Spleen (tissue), 11 donors: Measurements from ENCODE around the gene OR1F1. TPM values are rescaled to one million over a fixed set of nuclear protein-coding genes. Genes with fewer than 3 reads are reported as not detected.

Source experiments
- DNase-seq: peaks from one replicate; pipeline ENCODE4 v3.0.0-alpha.2; 2020
- H3K27ac ChIP-seq, 8 donors: fragments of 200-600 bp; sonication (generic) in 7 of 8; 1 replicate in 4 of 8; 2 replicates in 4 of 8; pipeline versions ENCODE4 v1.5.0 to v1.8.0; 2016 to 2021; ENCODE audit warnings: inconsistent platforms in 4 of 8, mild to moderate bottlenecking in 4 of 8, moderate library complexity in 1 of 8
- H3K27me3 ChIP-seq, 7 donors: fragments of 200-600 bp; sonication (generic) in 6 of 7; replicated peaks in 1 of 7; 1 replicate in 4 of 7; 2 replicates in 3 of 7; pipeline versions ENCODE4 v1.5.0 to v1.8.0; 2016 to 2021; ENCODE audit warnings: inconsistent platforms in 3 of 7, mild to moderate bottlenecking in 1 of 7
- H3K36me3 ChIP-seq, 6 donors: fragments of 200-600 bp; sonication (generic) in 5 of 6; 1 replicate in 4 of 6; 2 replicates in 2 of 6; pipeline versions ENCODE4 v1.5.0 to v1.8.0; 2016 to 2021; ENCODE audit warnings: inconsistent platforms in 2 of 6
- H3K4me1 ChIP-seq, 6 donors: fragments of 200-600 bp; sonication (generic) in 5 of 6; 1 replicate in 3 of 6; 2 replicates in 3 of 6; pipeline versions ENCODE4 v1.5.0 to v1.8.0; 2016 to 2021; ENCODE audit warnings: inconsistent platforms in 3 of 6
- H3K4me3 ChIP-seq, 8 donors: fragments of 200-600 bp; sonication (generic) in 7 of 8; 1 replicate in 4 of 8; 2 replicates in 4 of 8; pipeline versions ENCODE4 v1.5.0 to v1.8.0; 2016 to 2021; ENCODE audit warnings: inconsistent platforms in 4 of 8, mild to moderate bottlenecking in 4 of 8, moderate library complexity in 2 of 8
- H3K9me3 ChIP-seq, 8 donors: fragments of 200-600 bp; sonication (generic) in 7 of 8; 1 replicate in 4 of 8; 2 replicates in 4 of 8; pipeline versions ENCODE4 v1.5.0 to v1.8.0; 2016 to 2021; ENCODE audit warnings: inconsistent platforms in 4 of 8
- POLR2A ChIP-seq, 3 donors: fragments of 450-650 bp; IDR thresholded peaks; one replicate each; pipeline ENCODE4 v1.5.1; 2017; ENCODE audit warnings: antibody characterized with exemption in 3 of 3, mild to moderate bottlenecking in 1 of 3
- POLR2AphosphoS5 ChIP-seq, 3 donors: sonication (generic); formaldehyde crosslinking; IDR thresholded peaks; one replicate each; pipeline ENCODE4 v1.5.1; 2017; ENCODE audit warnings: antibody characterized with exemption in 3 of 3
- WGBS, 5 donors: extraction: QIAGEN DNeasy Blood & Tissue Kit in 3 of 5; methylation state at CpG; one replicate each; pipeline versions ENCODE4 v1.1.5 to v1.1.7; 2013 to 2018; 5-methylcytosine and 5-hydroxymethylcytosine counted together
- intact Hi-C: fragments of 100-400 bp; cut with DNase I; formaldehyde crosslinking; loops from one replicate; pipeline ENCODE4 v1.15.0; 2023; ENCODE audit warnings: low total_unique reads
- polyA plus RNA-seq, 3 donors: library from polyadenylated mRNA; stranded (reverse); fragments of 200-250 nt; gene quantifications; one replicate each; pipeline ENCODE4 v1.2.1, GENCODE V29; 2013
- total RNA-seq, 7 donors: library from RNA; depleted of rRNA in 3 of 7; stranded (reverse); fragments of >200 nt in 3 of 7; fragmentation: NEBNext Ultra II Directional in 4 of 7; extraction: Animal tissue kit (Norgen Biotek cat#: 25700) in 4 of 7; gene quantifications; one replicate each; pipeline versions ENCODE4 v1.1.0 to v1.2.1, GENCODE V29; 2016 to 2021
- TF ChIP-seq, protein P1 (sequence below), 11 experiments: fragments of 200-600 bp in 7 of 11; fragments of 450-650 bp in 4 of 11; sonication (generic) in 4 of 11; IDR thresholded peaks in 8 of 11; conservative IDR thresholded peaks in 3 of 11; 1 replicate in 7 of 11; 2 replicates in 4 of 11; pipeline versions ENCODE4 v1.4.0 to v1.8.0; 2016 to 2021; ENCODE audit warnings: antibody characterized with exemption in 11 of 11, inconsistent platforms in 4 of 11, mild to moderate bottlenecking in 1 of 11
- donor health status: healthy with polysubstance abuse.
- donor health status: DM: no; HTN: no; CAD: no; lungs with moderate emphysema.
- donor health status: DM: no; HTN: no; CAD: no.
- donor health status: Bipolar disorder and iron deficiency.
- donor health status: healthy.
- donor health status: DM: no; HTN: no; CAD: no.
- donor health status: DM: yes; HTN: yes; CAD: no.

Gene OR1F1
- total and polyA plus RNA-seq, 10 donors, result not detected

- H3K4me3 ChIP-seq, result peak overlapping the region in 1 of 8 donors; percentile 21
- H3K9me3 ChIP-seq, result peaks cover 0 to 21% (median 6%) of the 10 kb centered on the region in 8 donors
- H3K36me3 ChIP-seq, result peaks cover 9 to 33% (median 19%) of the 10 kb centered on the region in 6 donors
- peak; percentile 91 for DNase-seq
- H3K27me3 ChIP-seq, result no peaks in the 10 kb centered on the region
- TF ChIP-seq, protein P1, sequence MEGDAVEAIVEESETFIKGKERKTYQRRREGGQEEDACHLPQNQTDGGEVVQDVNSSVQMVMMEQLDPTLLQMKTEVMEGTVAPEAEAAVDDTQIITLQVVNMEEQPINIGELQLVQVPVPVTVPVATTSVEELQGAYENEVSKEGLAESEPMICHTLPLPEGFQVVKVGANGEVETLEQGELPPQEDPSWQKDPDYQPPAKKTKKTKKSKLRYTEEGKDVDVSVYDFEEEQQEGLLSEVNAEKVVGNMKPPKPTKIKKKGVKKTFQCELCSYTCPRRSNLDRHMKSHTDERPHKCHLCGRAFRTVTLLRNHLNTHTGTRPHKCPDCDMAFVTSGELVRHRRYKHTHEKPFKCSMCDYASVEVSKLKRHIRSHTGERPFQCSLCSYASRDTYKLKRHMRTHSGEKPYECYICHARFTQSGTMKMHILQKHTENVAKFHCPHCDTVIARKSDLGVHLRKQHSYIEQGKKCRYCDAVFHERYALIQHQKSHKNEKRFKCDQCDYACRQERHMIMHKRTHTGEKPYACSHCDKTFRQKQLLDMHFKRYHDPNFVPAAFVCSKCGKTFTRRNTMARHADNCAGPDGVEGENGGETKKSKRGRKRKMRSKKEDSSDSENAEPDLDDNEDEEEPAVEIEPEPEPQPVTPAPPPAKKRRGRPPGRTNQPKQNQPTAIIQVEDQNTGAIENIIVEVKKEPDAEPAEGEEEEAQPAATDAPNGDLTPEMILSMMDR (IDR thresholded peaks at IDR 0.05 in 8 of 11, conservative IDR thresholded peaks at IDR 0.05 in 3 of 11), result no peak
- TF ChIP-seq POLR2A (IDR thresholded peaks at IDR 0.05), result no peak
- TF ChIP-seq POLR2AphosphoS5 (IDR thresholded peaks at IDR 0.05), result no peak
- WGBS, 5 donors, result 79 to 89% (median 85%) methylated on average over 26 to 29 of the region's 29 CpGs
- peak overlapping the region in 4 of 8 donors; percentile 39 to 52 (median 44) for H3K27ac ChIP-seq
- intact Hi-C loops, result no loop called here
- H3K4me1 ChIP-seq, result peaks cover 7 to 24% (median 21%) of the 10 kb centered on the region in 6 donors
Observed at GRCh38 chr16:3235856-3236669, 48.1 kb downstream of the OR1F1 start.

DNA sequence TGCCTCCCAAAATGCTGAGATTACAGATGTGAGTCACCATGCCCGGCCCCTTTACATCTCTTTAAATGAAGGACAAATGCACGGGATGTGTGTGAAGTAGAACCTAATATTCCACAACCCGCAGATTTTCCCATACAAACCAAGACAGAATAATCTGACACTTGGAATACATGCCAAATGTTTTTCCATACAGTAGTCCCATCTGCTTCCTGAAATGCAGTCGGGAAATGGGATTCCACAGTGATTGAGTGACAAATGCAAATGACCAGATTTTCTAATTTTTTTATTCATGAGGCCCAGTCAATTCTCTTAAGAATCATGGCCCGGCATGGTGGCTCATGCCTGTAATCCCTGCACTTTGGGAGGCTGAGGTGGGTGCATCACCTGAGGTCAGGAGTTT, 53.8 kb downstream of the OR1F1 start:
- DNase-seq, result no peak
- H3K4me3 ChIP-seq, result no peak overlapping the region
- intact Hi-C loops, result no loop called here
- 71 to 84% (median 78%) methylated on average over 5 of the region's 5 CpGs for WGBS, 5 donors
- H3K27ac ChIP-seq, result peak overlapping the region in 1 of 8 donors; percentile 83
- TF ChIP-seq POLR2A (IDR thresholded peaks at IDR 0.05), result no peak
- TF ChIP-seq POLR2AphosphoS5 (IDR thresholded peaks at IDR 0.05), result no peak
- TF ChIP-seq, protein P1 (IDR thresholded peaks at IDR 0.05 in 8 of 11, conservative IDR thresholded peaks at IDR 0.05 in 3 of 11), result no peak
- H3K9me3 ChIP-seq, result no peaks in the 10 kb centered on the region
- H3K4me1 ChIP-seq, result peaks cover 0 to 11% (median 0%) of the 10 kb centered on the region in 6 donors
- peaks cover 0 to 61% (median 0%) of the 10 kb centered on the region in 6 donors for H3K36me3 ChIP-seq
- H3K27me3 ChIP-seq, result peaks cover 0 to 16% (median 0%) of the 10 kb centered on the region in 7 donors

- Histone ChIP-seq H3K27me3 (peaks cover 0 to 21% (median 0%) of the 10 kb centered on the region in 7 donors), H3K4me1 (peaks cover 0 to 11% (median 0%) of the 10 kb centered on the region in 6 donors), H3K27ac (peak overlapping the region in 6 of 8 donors; percentile 43 to 83 (median 72)), H3K36me3 (peaks cover 0 to 71% (median 0%) of the 10 kb centered on the region in 6 donors), H3K4me3 (peak overlapping the region in 1 of 8 donors; percentile 28), H3K9me3 (no peaks in the 10 kb centered on the region)
- intact Hi-C loops, result no loop called here
- peak in 1 of 3 donors; percentile 67 for TF ChIP-seq POLR2AphosphoS5 (IDR thresholded peaks at IDR 0.05)
- no peak for TF ChIP-seq POLR2A (IDR thresholded peaks at IDR 0.05)
- TF ChIP-seq, protein P1 (IDR thresholded peaks at IDR 0.05 in 8 of 11, conservative IDR thresholded peaks at IDR 0.05 in 3 of 11), result no peak
- WGBS, 5 donors, result 65 to 85% (median 73%) methylated on average over 11 of the region's 11 CpGs
- no peak for DNase-seq
Observed at GRCh38 chr16:3242709-3243108, 54.7 kb downstream of the OR1F1 start.

DNA sequence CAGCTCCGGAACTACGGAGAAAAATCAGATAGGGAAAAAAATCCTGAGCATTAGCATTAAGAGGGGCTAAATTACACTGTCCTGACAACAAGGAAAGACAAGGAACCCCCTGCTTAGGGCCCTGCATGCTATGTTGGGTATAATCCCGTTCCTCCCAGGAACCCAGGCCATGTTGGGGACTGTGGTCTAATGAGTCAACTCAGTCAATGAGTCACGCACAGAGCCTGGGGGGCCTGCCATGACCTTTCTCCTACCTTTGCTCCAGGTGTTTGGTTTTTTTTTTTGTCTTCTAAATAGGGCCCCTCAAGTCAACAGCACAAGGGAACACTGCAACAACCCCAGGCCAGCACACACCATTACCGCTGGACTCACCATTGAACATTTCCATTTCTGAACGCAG, 55.9 kb downstream of the OR1F1 start:
- no peak overlapping the region for H3K4me3 ChIP-seq
- WGBS, 5 donors, result 71 to 83% (median 76%) methylated on average over 6 of the region's 6 CpGs
- H3K27me3 ChIP-seq, result peaks cover 0 to 21% (median 0%) of the 10 kb centered on the region in 7 donors
- TF ChIP-seq POLR2AphosphoS5 (IDR thresholded peaks at IDR 0.05) (no peak), POLR2A (IDR thresholded peaks at IDR 0.05) (no peak)
- TF ChIP-seq, protein P1 (IDR thresholded peaks at IDR 0.05 in 8 of 11, conservative IDR thresholded peaks at IDR 0.05 in 3 of 11), result no peak
- H3K27ac ChIP-seq, result peak overlapping the region in 2 of 8 donors; percentile 77 to 83
- H3K9me3 ChIP-seq, result no peaks in the 10 kb centered on the region
- peaks cover 0 to 11% (median 0%) of the 10 kb centered on the region in 6 donors for H3K4me1 ChIP-seq
- intact Hi-C loops, result no loop called here
- H3K36me3 ChIP-seq, result peaks cover 0 to 82% (median 0%) of the 10 kb centered on the region in 6 donors
- no peak for DNase-seq
